Midbrain (tissue), 1 donor: ENCODE measurements around the gene MFF.

Experiments used
- DNase-seq: peaks from one replicate; lab custom pipeline; 2025; lab: John Stamatoyannopoulos, UW

Gene MFF

GRCh38 chr2:227335713-227336112 is 10.7 kb downstream of the MFF start:
- peak; percentile 50 for DNase-seq

GRCh38 chr2:227337442-227337841 is 12.4 kb downstream of the MFF start:
- DNase-seq: no peak

GRCh38 chr2:227339098-227339599 is 14.1 kb downstream of the MFF start:
- no peak for DNase-seq

GRCh38 chr2:227340106-227340505 is 15.1 kb downstream of the MFF start:
- peak; percentile 58 for DNase-seq

- DNase-seq: no peak
Measured at GRCh38 chr2:227341553-227341952, 16.5 kb downstream of the MFF start.

- no peak for DNase-seq
Measured at GRCh38 chr2:227344231-227344630, 19.2 kb downstream of the MFF start.

GRCh38 chr2:227347117-227347516 is 22.1 kb downstream of the MFF start:
- no peak for DNase-seq

- DNase-seq: no peak
Measured at GRCh38 chr2:227348324-227348723, 23.3 kb downstream of the MFF start.

DNA sequence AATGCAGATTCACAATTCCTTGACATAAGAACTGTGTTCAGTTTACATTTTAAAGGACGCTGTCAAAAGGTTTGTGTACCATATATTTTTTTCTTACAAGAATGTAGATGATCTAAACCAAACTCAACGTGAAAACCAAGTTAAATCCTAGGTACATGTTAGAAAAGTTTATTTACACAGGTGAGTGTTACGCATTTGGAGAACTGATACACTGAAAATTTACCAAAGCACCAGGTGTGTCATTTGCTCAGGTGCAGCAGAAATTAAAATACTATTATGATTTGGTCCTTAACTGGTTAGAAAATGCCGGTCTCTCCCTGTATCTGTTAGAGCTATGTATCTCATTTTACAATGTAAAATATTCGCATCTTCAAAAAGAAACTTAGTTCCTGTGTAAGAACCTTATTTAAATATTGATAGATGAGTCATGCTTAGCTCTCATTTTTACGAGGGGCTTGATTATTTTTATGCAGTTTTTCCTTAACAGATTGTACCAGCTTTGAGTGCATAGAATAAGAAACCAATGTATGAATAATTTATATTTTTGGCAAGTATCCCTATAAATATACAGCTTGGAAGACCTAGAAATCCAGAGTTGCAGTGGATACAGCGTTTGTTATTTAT is 25.1 kb downstream of the MFF start:
- no peak for DNase-seq

- DNase-seq: no peak
Measured at GRCh38 chr2:227351639-227352038, 26.6 kb downstream of the MFF start.

DNA sequence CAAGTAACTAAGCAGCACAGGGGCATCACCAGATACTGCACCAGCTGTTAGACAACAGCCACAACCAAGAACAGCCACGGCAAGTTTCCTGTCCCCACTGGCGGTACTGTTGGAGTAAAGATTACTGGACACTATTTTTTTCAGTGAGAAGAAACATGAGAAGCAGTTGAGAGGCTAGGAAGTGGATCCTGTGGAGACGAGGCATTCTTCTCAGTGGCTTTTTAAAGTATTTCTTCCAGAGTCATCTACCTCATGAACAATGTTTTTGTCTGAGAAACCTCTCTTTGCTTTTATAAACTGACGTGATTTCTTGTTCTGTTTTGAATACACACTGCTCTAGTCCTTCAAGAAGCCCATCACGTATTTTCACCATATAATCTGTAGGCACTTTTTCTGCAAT is 35.3 kb downstream of the MFF start:
- DNase-seq: no peak

- DNase-seq: peak; percentile 20
Measured at GRCh38 chr2:227363756-227364155, 38.7 kb downstream of the MFF start.

GRCh38 chr2:227364585-227365263 is 39.7 kb downstream of the MFF start:
- peak; percentile 13 for DNase-seq

DNA sequence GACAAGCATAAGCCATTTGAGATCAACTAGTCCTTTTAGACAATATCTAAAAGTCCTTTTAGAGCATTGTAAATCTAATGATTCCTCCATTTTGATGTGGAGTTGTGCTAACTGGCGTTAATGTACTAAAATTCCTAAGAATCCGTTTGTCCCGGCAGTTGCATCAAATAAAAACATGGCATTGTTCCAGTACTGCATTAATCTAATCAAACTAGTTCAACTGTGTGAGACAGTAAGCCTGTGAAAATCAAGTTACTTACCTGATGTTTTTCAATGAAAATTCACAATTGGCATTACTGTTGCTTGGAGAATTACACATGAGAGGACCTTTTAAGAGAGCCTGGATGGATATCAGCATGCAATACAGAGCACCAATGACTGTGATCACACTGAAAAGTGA is 40.8 kb downstream of the MFF start:
- DNase-seq: no peak

GRCh38 chr2:227366769-227367426 is 41.8 kb downstream of the MFF start:
- DNase-seq: no peak

- DNase-seq: no peak
Measured at GRCh38 chr2:227367427-227367795, 42.4 kb downstream of the MFF start.

DNA sequence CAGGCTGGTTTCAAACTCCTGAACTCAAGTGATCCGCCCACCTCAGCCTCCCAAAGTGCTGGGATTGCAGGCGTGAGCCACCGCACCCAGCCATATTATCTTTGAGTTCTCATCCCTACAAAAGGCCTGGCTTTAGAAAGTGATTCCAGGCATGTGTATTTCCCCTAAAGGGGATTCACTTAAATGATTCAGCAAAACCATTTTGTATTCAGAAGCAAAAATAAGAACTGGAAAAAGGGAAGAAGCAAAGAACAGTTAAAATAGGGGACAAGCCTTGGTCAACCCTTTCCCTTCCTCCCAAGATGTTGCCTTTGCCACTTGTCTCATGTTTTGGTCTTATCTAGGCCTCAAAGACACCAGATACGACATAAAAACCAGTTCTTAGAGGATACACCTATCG is 43.5 kb downstream of the MFF start:
- DNase-seq: no peak

GRCh38 chr2:227370092-227370491 is 45.0 kb downstream of the MFF start:
- no peak for DNase-seq

DNA sequence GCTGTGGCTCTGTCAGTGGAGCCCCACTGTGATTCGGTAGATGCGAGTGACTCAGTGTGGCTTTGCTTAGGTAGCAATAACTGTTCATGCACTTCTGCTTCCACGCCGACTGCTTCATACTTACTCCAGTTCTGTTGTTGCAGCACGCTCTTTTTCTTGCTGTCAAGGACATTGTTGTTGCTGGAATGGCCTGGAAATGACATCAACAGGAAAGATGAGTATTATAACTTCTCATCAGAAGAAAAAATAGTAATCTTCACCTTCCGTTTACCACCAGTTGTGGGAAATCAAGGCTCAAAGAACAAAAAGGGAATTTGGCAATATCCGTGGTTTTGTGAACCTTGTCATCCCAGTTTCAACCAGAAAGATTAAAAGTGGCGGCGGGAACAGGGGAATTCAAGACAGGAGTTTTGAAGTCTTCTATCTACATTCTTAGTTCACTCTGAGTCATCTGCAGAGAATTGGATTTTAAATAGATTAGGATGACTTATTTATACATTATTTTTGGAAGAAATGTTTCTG is 45.8 kb downstream of the MFF start:
- no peak for DNase-seq

- no peak for DNase-seq
Measured at GRCh38 chr2:227373389-227373788, 48.3 kb downstream of the MFF start.

DNA sequence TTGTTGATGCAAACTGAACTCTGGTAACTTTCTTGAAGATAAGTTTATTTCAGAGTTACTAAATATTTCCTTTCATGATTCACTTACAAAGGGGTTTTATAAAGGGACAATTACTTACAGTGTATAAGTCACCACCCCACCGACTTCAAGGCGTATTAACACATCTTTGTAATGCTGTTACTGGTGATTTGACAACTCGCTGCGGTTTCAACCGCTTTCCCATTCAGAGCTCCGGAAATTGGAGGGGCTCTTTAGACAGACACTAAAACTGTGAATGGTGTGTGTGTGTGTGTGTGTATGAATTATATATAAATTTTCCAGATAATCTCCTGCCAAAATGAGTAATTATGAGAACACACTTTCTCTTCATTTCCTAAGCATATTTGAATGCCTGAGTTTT is 49.1 kb downstream of the MFF start:
- DNase-seq: no peak

DNA sequence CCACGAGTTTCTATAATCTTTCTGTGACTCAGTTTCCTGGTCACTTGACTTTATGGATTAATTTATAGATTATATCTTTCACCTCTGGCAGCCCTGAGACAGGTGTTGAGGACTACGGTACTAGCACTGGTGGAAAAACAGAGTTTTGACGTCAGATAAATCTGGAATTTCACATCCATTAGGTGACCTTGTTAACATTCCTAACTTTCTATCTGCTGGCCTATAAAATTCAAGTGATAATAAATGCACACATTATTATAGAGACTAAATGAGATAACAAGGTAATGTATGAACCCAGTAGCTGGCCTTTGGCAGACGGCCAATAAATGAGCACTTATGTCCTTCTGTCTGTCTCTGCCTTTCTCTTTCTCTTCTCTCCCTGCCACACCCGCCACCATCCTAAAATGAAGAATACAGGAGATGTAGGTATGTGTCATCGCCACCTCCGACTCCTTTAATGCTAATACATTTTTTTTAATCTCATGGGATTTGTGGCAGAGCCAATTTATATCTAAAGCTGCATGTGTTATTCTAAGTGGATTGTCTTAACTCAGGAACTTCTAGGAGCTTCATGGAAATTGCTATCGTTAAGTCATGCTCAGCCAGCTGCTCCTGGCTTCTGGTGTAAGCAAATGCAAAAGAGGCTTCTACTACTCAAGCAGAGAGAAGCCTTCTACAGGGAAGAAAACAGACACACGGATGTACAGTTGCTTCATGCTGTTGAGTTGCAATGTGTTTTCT is 51.8 kb downstream of the MFF start:
- DNase-seq: no peak
